Activated naive CD8-positive, alpha-beta T cell treated with anti-CD3 and anti-CD28 coated beads, Interleukin-2, amount 50 U/mL, for 24 hours (primary cell): ENCODE measurements around the gene ZNF534.
A peak's percentile ranks its signal among the peaks of the same experiment; 100 is the strongest.

ENCODE experiments used
- ATAC-seq: fragments of 150-1000 bp; cut with Tn5 transposase; one replicate; pipeline ENCODE4 v1.10.0; 2021
- DNase-seq: peaks from one replicate; pipeline ENCODE4 v3.0.0; 2021
- H3K27ac Mint-ChIP-seq: one replicate; pipeline ENCODE4 v1.8.0; 2021; ENCODE audit warnings: mild to moderate bottlenecking, mixed read lengths
- H3K27me3 Mint-ChIP-seq: one replicate; pipeline ENCODE4 v1.8.0; 2021; ENCODE audit warnings: mixed read lengths
- H3K36me3 Mint-ChIP-seq: one replicate; pipeline ENCODE4 v1.8.0; 2021; ENCODE audit warnings: low read depth, mixed read lengths
- H3K4me1 Mint-ChIP-seq: one replicate; pipeline ENCODE4 v1.8.0; 2021; ENCODE audit warnings: mixed read lengths
- H3K4me3 Mint-ChIP-seq: one replicate; pipeline ENCODE4 v1.8.0; 2021; ENCODE audit warnings: mild to moderate bottlenecking, moderate library complexity, mixed read lengths
- H3K9me3 Mint-ChIP-seq: one replicate; pipeline ENCODE4 v1.8.0; 2021; ENCODE audit warnings: mixed read lengths

Gene ZNF534

GRCh38 chr19:52428937-52429336 is at the start of gene ZNF534:
TSS of gene ZNF534 (plus strand) at chr19:52429148. CDS start at chr19:52431475, 2,327 bp downstream.
- Mint-ChIP-seq H3K27ac (no peak within 1 kb of the TSS), H3K36me3 (peaks cover 23% of the 10 kb centered on the region), H3K27me3 (no peaks in the 10 kb centered on the region), H3K4me3 (no peak within 1 kb of the TSS), H3K9me3 (peaks cover 35% of the 10 kb centered on the region), H3K4me1 (no peaks in the 10 kb centered on the region)
- no peak for ATAC-seq
- no peak for DNase-seq

GRCh38 chr19:52391135-52391534 is 37.8 kb upstream of the ZNF534 start:
- peaks cover 57% of the 10 kb centered on the region for H3K36me3 Mint-ChIP-seq
- no peaks in the 10 kb centered on the region for H3K27me3 Mint-ChIP-seq
- no peak for DNase-seq
- no peak overlapping the region for H3K4me3 Mint-ChIP-seq
- H3K4me1 Mint-ChIP-seq, result no peaks in the 10 kb centered on the region
- peaks cover 46% of the 10 kb centered on the region for H3K9me3 Mint-ChIP-seq
- no peak overlapping the region for H3K27ac Mint-ChIP-seq
- no peak for ATAC-seq

- peaks cover 70% of the 10 kb centered on the region for H3K9me3 Mint-ChIP-seq
- peak; percentile 95 for DNase-seq
- no peaks in the 10 kb centered on the region for H3K27me3 Mint-ChIP-seq
- peaks cover 76% of the 10 kb centered on the region for H3K36me3 Mint-ChIP-seq
- H3K4me3 Mint-ChIP-seq, result peak within 1 kb of the TSS; percentile 85
- ATAC-seq, result peak; percentile 100
- H3K4me1 Mint-ChIP-seq, result peaks cover 15% of the 10 kb centered on the region
- peak within 1 kb of the TSS; percentile 83 for H3K27ac Mint-ChIP-seq
Measured at GRCh38 chr19:52397310-52398080, 31.5 kb upstream of the ZNF534 start, which contains the start of gene ZNF528. TSS of gene ZNF528 (plus strand) at chr19:52397849. CDS start at chr19:52402014, 4,165 bp downstream.

- DNase-seq, result peak; percentile 8
- H3K4me1 Mint-ChIP-seq, result peaks cover 15% of the 10 kb centered on the region
- H3K9me3 Mint-ChIP-seq, result peaks cover 67% of the 10 kb centered on the region
- peak overlapping the region; percentile 83 for H3K27ac Mint-ChIP-seq
- no peaks in the 10 kb centered on the region for H3K27me3 Mint-ChIP-seq
- ATAC-seq, result no peak
- peak overlapping the region; percentile 85 for H3K4me3 Mint-ChIP-seq
- H3K36me3 Mint-ChIP-seq, result peaks cover 78% of the 10 kb centered on the region
Measured at GRCh38 chr19:52398081-52398441, 30.9 kb upstream of the ZNF534 start.

GRCh38 chr19:52410276-52410675 is 18.7 kb upstream of the ZNF534 start:
- Mint-ChIP-seq H3K27me3 (no peaks in the 10 kb centered on the region), H3K4me3 (no peak overlapping the region), H3K9me3 (peaks cover 74% of the 10 kb centered on the region), H3K27ac (no peak overlapping the region), H3K4me1 (no peaks in the 10 kb centered on the region), H3K36me3 (peaks cover 92% of the 10 kb centered on the region)
- DNase-seq, result no peak
- ATAC-seq, result no peak

- Mint-ChIP-seq H3K9me3 (peaks cover 77% of the 10 kb centered on the region), H3K27me3 (no peaks in the 10 kb centered on the region), H3K4me3 (no peak overlapping the region), H3K27ac (no peak overlapping the region), H3K4me1 (no peaks in the 10 kb centered on the region), H3K36me3 (peaks cover 60% of the 10 kb centered on the region)
- DNase-seq, result no peak
- no peak for ATAC-seq
Measured at GRCh38 chr19:52415711-52416110, 13.2 kb upstream of the ZNF534 start.

GRCh38 chr19:52442179-52442578 is 13.2 kb downstream of the ZNF534 start:
- DNase-seq (no peak), ATAC-seq (no peak)
- no peak overlapping the region for H3K27ac Mint-ChIP-seq
- peaks cover 27% of the 10 kb centered on the region for H3K36me3 Mint-ChIP-seq
- H3K9me3 Mint-ChIP-seq, result peaks cover 62% of the 10 kb centered on the region
- no peaks in the 10 kb centered on the region for H3K4me1 Mint-ChIP-seq
- H3K27me3 Mint-ChIP-seq, result no peaks in the 10 kb centered on the region
- no peak overlapping the region for H3K4me3 Mint-ChIP-seq

GRCh38 chr19:52444506-52444905 is 15.6 kb downstream of the ZNF534 start:
- Mint-ChIP-seq H3K9me3 (peaks cover 67% of the 10 kb centered on the region), H3K27ac (no peak overlapping the region), H3K4me1 (no peaks in the 10 kb centered on the region), H3K4me3 (no peak overlapping the region), H3K36me3 (peaks cover 23% of the 10 kb centered on the region), H3K27me3 (peaks cover 2% of the 10 kb centered on the region)
- DNase-seq (no peak), ATAC-seq (no peak)

- H3K4me1 Mint-ChIP-seq, result peaks cover 17% of the 10 kb centered on the region
- ATAC-seq (no peak), DNase-seq (no peak)
- no peak overlapping the region for H3K4me3 Mint-ChIP-seq
- H3K27ac Mint-ChIP-seq, result no peak overlapping the region
- peaks cover 74% of the 10 kb centered on the region for H3K9me3 Mint-ChIP-seq
- peaks cover 10% of the 10 kb centered on the region for H3K27me3 Mint-ChIP-seq
- H3K36me3 Mint-ChIP-seq, result peaks cover 56% of the 10 kb centered on the region
Measured at GRCh38 chr19:52451241-52451640, 22.3 kb downstream of the ZNF534 start.

GRCh38 chr19:52453324-52454094 is 24.6 kb downstream of the ZNF534 start, which contains the start of gene ZNF578:
TSS of gene ZNF578 (plus strand) at chr19:52453553. CDS start at chr19:52501846, 48,293 bp downstream.
- no peak within 1 kb of the TSS for H3K27ac Mint-ChIP-seq
- DNase-seq, result peak; percentile 68
- peaks cover 17% of the 10 kb centered on the region for H3K4me1 Mint-ChIP-seq
- peaks cover 8% of the 10 kb centered on the region for H3K27me3 Mint-ChIP-seq
- peaks cover 76% of the 10 kb centered on the region for H3K36me3 Mint-ChIP-seq
- H3K9me3 Mint-ChIP-seq, result peaks cover 76% of the 10 kb centered on the region
- H3K4me3 Mint-ChIP-seq, result peak within 1 kb of the TSS; percentile 77
- peak; percentile 68 for ATAC-seq

GRCh38 chr19:52464798-52465470 is 36.0 kb downstream of the ZNF534 start:
- no peak for DNase-seq
- no peak overlapping the region for H3K27ac Mint-ChIP-seq
- H3K27me3 Mint-ChIP-seq, result no peaks in the 10 kb centered on the region
- no peak overlapping the region for H3K4me3 Mint-ChIP-seq
- no peaks in the 10 kb centered on the region for H3K4me1 Mint-ChIP-seq
- ATAC-seq, result no peak
- H3K36me3 Mint-ChIP-seq, result peaks cover 64% of the 10 kb centered on the region
- H3K9me3 Mint-ChIP-seq, result peaks cover 69% of the 10 kb centered on the region

GRCh38 chr19:52473655-52474350 is 44.9 kb downstream of the ZNF534 start:
- peaks cover 72% of the 10 kb centered on the region for H3K36me3 Mint-ChIP-seq
- no peak overlapping the region for H3K27ac Mint-ChIP-seq
- no peaks in the 10 kb centered on the region for H3K4me1 Mint-ChIP-seq
- H3K27me3 Mint-ChIP-seq, result no peaks in the 10 kb centered on the region
- no peak for ATAC-seq
- H3K4me3 Mint-ChIP-seq, result no peak overlapping the region
- H3K9me3 Mint-ChIP-seq, result peaks cover 67% of the 10 kb centered on the region
- DNase-seq, result no peak

- Mint-ChIP-seq H3K9me3 (peaks cover 64% of the 10 kb centered on the region), H3K4me3 (no peak overlapping the region), H3K27ac (no peak overlapping the region), H3K36me3 (peaks cover 71% of the 10 kb centered on the region), H3K4me1 (no peaks in the 10 kb centered on the region), H3K27me3 (no peaks in the 10 kb centered on the region)
- DNase-seq (no peak), ATAC-seq (no peak)
Measured at GRCh38 chr19:52474351-52475127, 45.6 kb downstream of the ZNF534 start.
